22Rv1 (cell line): ENCODE results near the gene NCOR1.

Experiments used
- H3K27ac ChIP-seq: fragments of 450-650 bp; 2 replicates; pipeline ENCODE4 v1.5.1; 2017
- CTCF ChIP-seq: fragments of 450-650 bp; IDR thresholded peaks from 2 replicates; pipeline ENCODE4 v1.5.1; 2017; ENCODE audit warnings: mild to moderate bottlenecking
- ZFX ChIP-seq: fragments of 450-650 bp; IDR thresholded peaks from 2 replicates; pipeline ENCODE4 v1.6.1; 2017; ENCODE audit warnings: antibody characterized with exemption, borderline replicate concordance

NCOR1 gene

GRCh38 chr17:16013943-16014407 lies 201.4 kb downstream of the NCOR1 start:
- TF ChIP-seq ZFX (no peak), CTCF (peak; percentile 58)

GRCh38 chr17:16007439-16007838 lies 207.9 kb downstream of the NCOR1 start:
- TF ChIP-seq CTCF (no peak), ZFX (no peak)
- H3K27ac ChIP-seq, result no peak overlapping the region

More at GRCh38 chr17:16013943-16014407, 201.4 kb downstream of the NCOR1 start:
- no peak overlapping the region for H3K27ac ChIP-seq

- TF ChIP-seq CTCF, result no peak
- no peak for TF ChIP-seq ZFX
- H3K27ac ChIP-seq, result no peak overlapping the region
These were observed 209.7 kb downstream of the NCOR1 start for GRCh38 chr17:16005636-16006035.

- H3K27ac ChIP-seq, result no peak overlapping the region
- TF ChIP-seq CTCF (no peak), ZFX (no peak)
These were observed 211.5 kb downstream of the NCOR1 start for GRCh38 chr17:16003841-16004240.

GRCh38 chr17:16002708-16003260 lies 212.6 kb downstream of the NCOR1 start:
- no peak overlapping the region for H3K27ac ChIP-seq
- TF ChIP-seq ZFX, result no peak
- no peak for TF ChIP-seq CTCF

GRCh38 chr17:16001226-16001897 lies 214.0 kb downstream of the NCOR1 start:
- no peak overlapping the region for H3K27ac ChIP-seq
- TF ChIP-seq CTCF, result no peak
- no peak for TF ChIP-seq ZFX

- peak overlapping the region; percentile 94 for H3K27ac ChIP-seq
- 0 out of 2 replicates have a peak, but pooled peaks have one; percentile 23 for TF ChIP-seq ZFX
- TF ChIP-seq CTCF, result no peak
These were observed 215.1 kb downstream of the NCOR1 start for GRCh38 chr17:15999974-16000827.
